ENCODE results near the gene MAP2K2.
"Not testable (repeated sequence)": the region's sequence is repeated elsewhere in the genome, so short reads cannot be mapped to it uniquely, and the experiment has no call there.

- TF ChIP-seq ZNF263 (CRISPR knock-in tag; IDR thresholded peaks at IDR 0.05; ENCODE audit: borderline replicate concordance); SFPQ (IDR thresholded peaks at IDR 0.05; ENCODE audit: low read depth, low read length); SP1 (CRISPR knock-in tag; IDR thresholded peaks at IDR 0.05); BRF2 (IDR thresholded peaks at IDR 0.05; ENCODE audit: borderline replicate concordance, insufficient read depth, insufficient read length); ZNF436 (CRISPR knock-in tag; IDR thresholded peaks at IDR 0.05); CTCF (IDR thresholded peaks at IDR 0.05 in 2 of 3, conservative IDR thresholded peaks at IDR 0.05 in 1 of 3; ENCODE audit: insufficient read depth in 2 of 3, low read depth in 1 of 3, low read length in 3 of 3); JUND (IDR thresholded peaks at IDR 0.05; ENCODE audit: borderline replicate concordance, low read depth, low read length); JUND (tag; IDR thresholded peaks at IDR 0.05; ENCODE audit: borderline replicate concordance, low read depth, low read length); ZNF445 (CRISPR knock-in tag; IDR thresholded peaks at IDR 0.05; ENCODE audit: low read depth); TAF1 (IDR thresholded peaks at IDR 0.05; ENCODE audit: control insufficient read depth, extremely low read depth, insufficient read depth, low read length, severe bottlenecking); PCBP2 (IDR thresholded peaks at IDR 0.05; ENCODE audit: low read depth, low read length, poor library complexity, severe bottlenecking); ZNF311 (CRISPR knock-in tag; IDR thresholded peaks at IDR 0.05); REST (IDR thresholded peaks at IDR 0.05; ENCODE audit: borderline replicate concordance); REST (CRISPR knock-in tag; IDR thresholded peaks at IDR 0.05; ENCODE audit: low read depth); KDM4B (IDR thresholded peaks at IDR 0.05; ENCODE audit: borderline replicate concordance in 2 of 2, low read depth in 1 of 2); TFAM (CRISPR knock-in tag; conservative IDR thresholded peaks at IDR 0.05): not testable (repeated sequence)
Measured at GRCh38 chr19:4129050-4129449, 5.1 kb upstream of the MAP2K2 start.
